GM18861 (cell line): ENCODE measurements around the gene APOL1.
"Not testable (repeated sequence)": the region's sequence is repeated elsewhere in the genome, so short reads cannot be mapped to it uniquely, and the experiment has no call there.

Experiments
- ATAC-seq: cut with Tn5 transposase; IDR thresholded peaks from one replicate; pipeline ENCODE4 v1.9.1; 2021; ENCODE audit not compliant: unreplicated experiment

The APOL1 gene

GRCh38 chr22:36263886-36264664 is 11.1 kb downstream of the APOL1 start:
- not testable (repeated sequence) for ATAC-seq

- no peak for ATAC-seq
Observed at GRCh38 chr22:36267058-36267457, 14.1 kb downstream of the APOL1 start.

DNA sequence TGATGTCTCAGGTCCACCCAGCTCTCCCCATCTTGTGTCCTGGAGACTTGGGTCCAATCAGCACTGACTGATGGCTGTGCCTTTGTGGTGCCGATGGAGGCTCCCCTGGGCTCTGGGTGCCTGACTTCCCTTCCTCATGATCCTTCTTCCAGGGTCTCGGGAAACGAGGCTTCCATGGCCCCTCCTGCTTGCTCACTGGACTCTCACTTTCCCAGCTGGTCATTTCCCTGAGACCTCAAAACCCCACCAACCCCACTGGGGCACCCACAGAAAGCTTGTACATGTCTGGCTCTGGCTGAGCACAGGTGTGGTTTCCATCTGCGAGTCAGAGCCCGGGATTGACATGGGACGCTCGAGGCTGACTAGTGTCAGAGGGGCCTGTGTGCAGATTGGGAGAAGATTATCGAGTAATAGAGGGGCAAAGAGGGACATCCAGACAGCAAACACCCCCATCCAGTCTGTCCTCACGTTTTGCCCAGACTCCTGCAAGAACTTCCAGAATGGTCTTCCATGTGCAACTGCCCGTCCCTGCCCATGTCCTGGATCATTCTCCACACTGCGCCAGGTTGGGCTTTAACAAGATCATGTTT is 15.1 kb downstream of the APOL1 start:
- no peak for ATAC-seq

GRCh38 chr22:36271231-36271630 is 18.3 kb downstream of the APOL1 start:
- ATAC-seq, result not testable (repeated sequence)

- not testable (repeated sequence) for ATAC-seq
Observed at GRCh38 chr22:36271951-36272350, 19.0 kb downstream of the APOL1 start.

DNA sequence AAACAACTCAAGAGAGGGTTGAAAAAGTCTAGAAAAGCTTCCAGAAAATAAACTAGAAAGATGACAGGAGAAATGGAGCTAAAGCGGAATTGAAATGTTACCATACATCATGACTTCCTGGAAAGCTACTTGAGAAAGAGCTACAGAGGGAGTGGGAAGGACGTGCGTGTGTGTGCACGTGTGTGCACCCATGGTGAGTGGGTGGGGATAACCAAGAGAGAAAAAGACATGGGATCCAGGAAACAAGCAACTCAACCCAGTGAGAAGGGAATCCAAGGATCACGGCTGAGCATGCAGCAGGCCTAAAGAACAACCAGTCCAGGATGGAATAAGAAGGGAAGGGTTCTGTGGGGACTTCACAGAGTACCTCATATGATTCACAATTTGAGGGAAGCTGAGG is 21.6 kb downstream of the APOL1 start:
- ATAC-seq, result no peak

GRCh38 chr22:36277482-36278291 is 24.8 kb downstream of the APOL1 start:
- no peak for ATAC-seq

DNA sequence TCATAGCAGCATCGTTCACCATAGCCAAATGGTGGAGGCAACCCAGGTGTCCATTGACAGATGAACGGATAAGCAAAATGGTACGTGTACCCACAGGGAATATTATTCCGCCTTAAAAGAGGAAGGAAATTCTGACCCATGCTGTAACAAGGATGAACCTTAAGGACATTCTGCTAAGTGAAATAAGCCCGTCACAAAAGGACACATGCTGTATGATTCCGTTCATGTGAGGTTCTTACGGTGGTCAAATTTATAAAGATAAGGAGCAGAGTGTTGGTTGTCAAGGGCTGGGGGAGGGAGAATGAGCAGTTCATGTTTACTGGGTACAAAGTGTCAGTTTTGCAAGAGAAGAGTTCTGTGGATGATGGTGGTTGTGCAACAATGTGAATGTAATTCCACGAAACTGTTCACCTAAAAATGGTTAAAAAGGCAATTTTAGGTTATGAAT is 26.3 kb downstream of the APOL1 start:
- ATAC-seq, result no peak

GRCh38 chr22:36280379-36280778 is 27.4 kb downstream of the APOL1 start:
- ATAC-seq, result no peak

DNA sequence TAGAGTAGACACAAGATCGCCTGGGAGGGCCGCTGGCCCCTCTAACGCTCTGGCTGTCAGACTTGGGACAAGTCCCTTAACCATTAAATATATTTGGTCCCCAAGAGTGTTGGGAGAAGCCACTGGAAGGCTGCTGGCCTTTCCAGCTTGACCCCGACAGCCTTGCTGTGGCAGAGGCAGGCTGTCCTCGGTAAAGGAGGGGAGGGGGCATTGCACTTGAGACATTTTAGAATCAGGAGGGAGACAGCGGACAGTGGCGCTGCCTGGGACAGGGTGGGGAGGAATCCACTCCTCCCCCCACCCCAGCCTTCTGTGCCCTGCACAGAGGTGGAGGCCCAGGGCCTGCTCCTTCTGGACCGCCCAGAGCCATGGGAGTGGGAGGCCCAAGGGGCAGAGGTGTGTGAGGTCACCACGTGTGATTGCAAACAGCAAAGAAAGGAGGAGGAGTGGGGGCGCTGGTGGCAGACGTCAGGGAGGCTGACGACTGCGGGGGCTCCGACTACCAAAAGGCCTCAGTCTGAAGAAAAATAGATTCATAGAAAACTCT is 28.9 kb downstream of the APOL1 start:
- no peak for ATAC-seq

DNA sequence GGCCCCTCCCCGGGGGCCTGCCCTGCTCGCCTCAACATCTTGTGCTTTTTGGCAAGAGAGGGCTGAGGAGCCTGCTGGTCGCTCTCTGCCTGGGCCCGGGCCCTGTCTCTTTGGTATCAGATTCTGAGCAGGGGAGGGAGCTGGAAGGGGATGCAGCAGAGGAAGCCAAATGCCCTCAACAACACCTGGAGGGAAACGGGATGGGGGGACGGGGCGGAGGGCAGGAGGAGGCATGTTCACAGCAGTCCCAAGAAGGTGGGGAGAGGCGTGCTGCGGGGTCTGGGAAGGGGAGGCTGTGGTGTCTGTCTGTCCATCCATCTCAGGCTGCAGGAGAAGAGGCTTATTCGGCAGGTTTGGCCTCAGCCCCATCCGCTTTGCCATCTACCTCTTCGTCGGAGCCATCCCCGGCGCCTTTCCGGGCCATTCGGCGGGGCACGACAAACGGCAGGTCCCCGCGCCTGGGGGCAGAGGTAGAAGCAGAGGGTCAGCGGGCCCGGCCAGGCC is 29.4 kb downstream of the APOL1 start:
- ATAC-seq, result no peak

DNA sequence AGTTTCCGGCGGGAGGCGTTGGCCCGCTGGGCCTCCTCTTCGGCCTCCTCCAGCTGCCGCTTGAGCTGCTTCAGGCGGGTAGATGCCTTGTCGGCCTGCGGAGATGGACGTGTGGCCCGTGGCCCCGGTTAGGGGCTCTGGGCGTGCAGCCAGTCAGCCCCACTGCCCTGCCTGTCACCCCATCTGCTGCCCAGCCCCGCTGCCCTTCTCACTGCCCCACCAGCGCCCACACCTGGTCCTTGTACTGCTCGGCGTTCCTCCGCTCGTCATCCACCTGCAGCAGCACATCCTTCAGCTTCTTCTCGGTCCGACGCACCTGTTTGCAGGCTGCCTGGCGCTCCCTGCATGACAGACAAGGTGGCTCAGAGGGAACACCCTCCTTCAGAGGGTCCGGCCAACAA is 31.2 kb downstream of the APOL1 start:
- ATAC-seq, result no peak

DNA sequence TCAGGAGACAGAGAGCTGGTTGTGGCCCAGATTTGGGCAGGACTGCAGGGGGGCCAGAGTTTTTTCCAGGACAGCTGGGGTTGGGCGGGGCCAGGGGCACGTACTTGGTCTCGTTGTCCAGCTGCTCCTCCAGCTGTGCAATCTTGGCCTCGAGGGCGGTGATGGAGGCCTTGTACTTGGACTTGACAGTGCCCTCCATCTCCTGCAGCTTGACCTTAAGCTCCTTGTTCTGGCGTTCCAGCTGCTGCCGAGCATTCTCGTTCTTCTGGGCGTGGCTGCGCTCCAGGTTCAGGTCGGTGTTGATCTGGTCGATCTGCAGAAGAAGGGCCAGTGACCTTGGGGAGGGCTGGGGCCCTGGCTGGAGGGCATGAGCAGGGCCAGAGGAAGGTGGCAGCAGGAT is 32.1 kb downstream of the APOL1 start:
- ATAC-seq, result no peak

DNA sequence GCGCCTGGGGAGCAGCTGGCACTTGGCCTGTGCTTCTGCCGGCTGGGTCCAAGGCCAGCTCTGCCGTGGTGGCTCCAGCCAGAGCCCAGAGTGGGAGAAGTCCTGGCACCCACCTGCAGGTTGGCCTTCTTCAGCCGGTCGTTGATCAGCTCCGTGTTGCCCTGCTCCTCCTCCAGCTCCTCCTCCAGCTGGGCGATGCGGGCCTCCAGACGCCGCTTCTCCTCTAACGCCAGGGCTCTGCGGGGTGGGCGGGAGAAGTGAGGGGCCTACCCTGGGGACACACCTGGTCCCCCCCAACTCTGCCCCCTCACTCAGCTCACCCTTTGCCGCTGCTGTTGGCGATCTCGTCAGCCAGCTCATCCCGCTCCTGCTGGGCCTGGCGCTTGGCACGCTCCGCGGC is 32.6 kb downstream of the APOL1 start:
- no peak for ATAC-seq

GRCh38 chr22:36286096-36286957 is 33.4 kb downstream of the APOL1 start:
- ATAC-seq, result no peak

- no peak for ATAC-seq
Observed at GRCh38 chr22:36287881-36288515, 35.1 kb downstream of the APOL1 start.

DNA sequence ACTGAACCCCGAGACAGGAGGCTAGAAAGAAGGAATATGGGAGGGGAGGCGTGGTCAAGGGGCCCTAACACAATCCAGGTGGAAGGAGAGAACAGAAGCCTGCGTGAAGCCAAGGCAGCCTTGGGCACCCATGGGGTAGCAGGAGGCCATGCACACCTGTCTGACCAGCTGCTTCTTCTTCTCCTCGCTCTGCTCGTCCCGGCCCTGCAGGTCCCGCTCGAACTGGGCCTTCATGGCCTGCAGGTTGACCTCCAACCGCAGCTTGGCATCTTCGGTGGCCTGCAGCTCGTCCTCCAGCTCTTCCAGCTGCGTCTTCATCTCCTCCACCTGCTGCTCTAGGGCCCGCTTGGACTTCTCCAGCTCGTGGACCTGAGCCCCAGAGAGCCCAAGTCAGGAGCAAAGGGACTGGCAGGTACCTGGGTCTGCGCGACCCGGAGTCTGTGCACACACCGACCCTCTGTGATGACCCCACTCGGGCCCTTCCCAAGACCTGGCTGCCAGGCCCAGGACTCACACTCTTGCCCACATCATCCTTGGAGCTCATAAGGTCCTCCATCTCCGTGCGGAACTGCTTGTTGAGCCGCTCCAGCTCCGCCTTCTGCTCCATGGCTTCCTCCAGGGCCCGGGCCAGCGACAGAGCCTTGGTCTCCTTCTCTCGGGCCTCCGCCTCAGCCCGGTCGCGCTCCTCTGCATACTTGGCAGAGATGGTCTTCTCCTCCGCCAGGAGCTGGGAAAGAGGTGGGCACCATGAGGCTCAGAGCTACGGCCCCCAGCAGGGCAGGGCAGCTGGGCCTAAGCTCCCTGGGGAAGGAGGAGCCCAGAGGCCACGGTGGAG is 35.9 kb downstream of the APOL1 start:
- no peak for ATAC-seq

DNA sequence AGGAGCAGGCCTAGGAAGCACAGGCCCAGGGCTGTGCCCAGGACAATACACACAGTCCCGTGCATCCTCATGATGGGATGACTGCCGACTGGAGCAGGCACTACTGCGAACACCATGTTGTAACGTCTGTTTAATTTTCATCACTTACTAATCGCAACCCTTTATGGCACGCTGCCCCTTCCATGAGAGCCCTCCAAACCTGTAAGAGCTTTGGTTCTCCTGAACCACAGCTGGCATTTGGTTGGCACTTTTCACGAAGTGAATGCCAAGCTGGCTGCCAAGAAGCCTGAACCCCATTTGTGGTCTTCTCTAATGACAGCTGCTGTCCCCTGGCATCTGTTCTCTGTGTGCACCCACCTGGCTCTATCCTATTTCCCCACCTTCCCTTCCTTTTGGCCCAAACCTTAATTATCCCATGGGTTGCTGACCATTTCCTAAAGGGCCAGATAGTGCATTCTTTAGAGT is 36.5 kb downstream of the APOL1 start:
- no peak for ATAC-seq

- not testable (repeated sequence) for ATAC-seq
Observed at GRCh38 chr22:36289948-36290371, 37.0 kb downstream of the APOL1 start.
